K562 (cell line): ENCODE measurements around the gene CALM3. TPM values are rescaled to one million over a fixed set of nuclear protein-coding genes. Genes with fewer than 3 reads are reported as not detected.
A peak's percentile ranks its signal among the peaks of the same experiment; 100 is the strongest.

Source experiments
- ATF1 ChIP-seq, 2 experiments: fragments of 450-650 bp in 1 of 2; IDR thresholded peaks; 2 replicates each; pipeline ENCODE4 v1.6.1; 2016; ENCODE audit warnings: missing compliant biosample characterization in 1 of 2, missing genetic modification characterization in 1 of 2
- BRCA1 ChIP-seq, 2 experiments: fragments of 450-650 bp in 1 of 2; sonication (generic) in 1 of 2; formaldehyde crosslinking in 1 of 2; IDR thresholded peaks; 2 replicates each; pipeline versions ENCODE4 v1.5.0 to v1.6.1; 2017 to 2020; ENCODE audit warnings: mild to moderate bottlenecking in 1 of 2, missing genetic modification reagents in 1 of 2
- FOXP4 ChIP-seq: sonication (generic); formaldehyde crosslinking; IDR thresholded peaks from 2 replicates; pipeline ENCODE4 v1.8.0; 2022; ENCODE audit warnings: mild to moderate bottlenecking, missing genetic modification reagents, borderline replicate concordance
- HNRNPLL ChIP-seq: fragments of 200-400 bp; formaldehyde crosslinking; IDR thresholded peaks from 2 replicates; pipeline ENCODE4 v1.6.1; 2017; ENCODE audit warnings: low read length, low read depth, mild to moderate bottlenecking; ENCODE audit not compliant: poor library complexity, severe bottlenecking
- IFI16 ChIP-seq: fragments of 250-450 bp; sonication (Bioruptor Pico); IDR thresholded peaks from 2 replicates; pipeline ENCODE4 v2.1.2; 2022; ENCODE audit warnings: mild to moderate bottlenecking, inconsistent platforms
- KDM1A ChIP-seq, 2 experiments: fragments of 450-650 bp; IDR thresholded peaks; 2 replicates each; pipeline ENCODE4 v1.6.1; 2016; ENCODE audit warnings: mild to moderate bottlenecking in 2 of 2
- MECOM ChIP-seq: fragments of 250-450 bp; sonication (Bioruptor Pico); IDR thresholded peaks from 2 replicates; pipeline ENCODE4 v1.8.0; 2022; ENCODE audit warnings: inconsistent platforms
- MIER1 ChIP-seq: fragments of 450-650 bp; IDR thresholded peaks from 2 replicates; pipeline ENCODE4 v1.6.1; 2016; ENCODE audit warnings: antibody characterized with exemption, mild to moderate bottlenecking, low read depth
- MYC ChIP-seq, 2 experiments: fragments of 250-450 bp in 1 of 2; sonication (Bioruptor Pico) in 1 of 2; IDR thresholded peaks; 2 replicates each; pipeline versions ENCODE4 v1.5.1 to v1.6.1; 2012 to 2021; ENCODE audit warnings: low read depth in 2 of 2, borderline replicate concordance in 1 of 2, improper control_type of control experiment in 1 of 2, low read length in 1 of 2, mild to moderate bottlenecking in 1 of 2, moderate library complexity in 1 of 2
- POLR2A ChIP-seq: fragments of 450-650 bp; conservative IDR thresholded peaks from 2 replicates; pipeline ENCODE4 v1.6.1; 2016
- RBFOX2 ChIP-seq: fragments of 200-400 bp; formaldehyde crosslinking; IDR thresholded peaks from 2 replicates; pipeline ENCODE4 v1.6.1; 2017; ENCODE audit warnings: low read depth, mild to moderate bottlenecking, low read length, moderate library complexity
- RBM34 ChIP-seq: fragments of 200-400 bp; formaldehyde crosslinking; IDR thresholded peaks from 2 replicates; pipeline ENCODE4 v1.6.1; 2018; ENCODE audit warnings: low read length, borderline replicate concordance; ENCODE audit not compliant: insufficient read depth
- RCOR1 ChIP-seq, 2 experiments: IDR thresholded peaks; 2 replicates each; pipeline ENCODE4 v1.6.1; 2012; ENCODE audit warnings: low read depth in 2 of 2, low read length in 2 of 2, borderline replicate concordance in 1 of 2, improper control_type of control experiment in 1 of 2
- SREBF2 ChIP-seq: sonication (generic); formaldehyde crosslinking; IDR thresholded peaks from 2 replicates; pipeline ENCODE4 v1.4.0; 2020; ENCODE audit warnings: mild to moderate bottlenecking, missing genetic modification reagents
- TAF15 ChIP-seq: fragments of 200-400 bp; formaldehyde crosslinking; IDR thresholded peaks from 2 replicates; pipeline ENCODE4 v1.6.1; 2017; ENCODE audit warnings: mild to moderate bottlenecking, low read depth, low read length, moderate library complexity
- TOE1 ChIP-seq, 2 experiments: fragments of 450-650 bp in 1 of 2; sonication (generic) in 1 of 2; formaldehyde crosslinking in 1 of 2; IDR thresholded peaks; 2 replicates each; pipeline versions ENCODE4 v1.7.1 to v1.8.0; 2016 to 2022; ENCODE audit warnings: borderline replicate concordance in 2 of 2, mild to moderate bottlenecking in 2 of 2, antibody characterized with exemption in 1 of 2, inconsistent platforms in 1 of 2, low read depth in 1 of 2, missing genetic modification reagents in 1 of 2, moderate library complexity in 1 of 2
- ZBTB7A ChIP-seq: IDR thresholded peaks from 2 replicates; pipeline ENCODE4 v1.6.1; 2011; ENCODE audit warnings: low read depth, mild to moderate bottlenecking, low read length, moderate library complexity, borderline replicate concordance; ENCODE audit not compliant: control insufficient read depth
- ZBTB9 ChIP-seq: fragments of 450-650 bp; formaldehyde crosslinking; IDR thresholded peaks from 2 replicates; pipeline ENCODE4 v1.4.0; 2020; ENCODE audit warnings: mild to moderate bottlenecking, moderate library complexity
- ZKSCAN3 ChIP-seq: fragments of 250-450 bp; sonication (Bioruptor Pico); IDR thresholded peaks from 2 replicates; pipeline ENCODE4 v1.4.0; 2020
- ZNF134 ChIP-seq: fragments of 250-450 bp; sonication (Bioruptor Pico); conservative IDR thresholded peaks from 2 replicates; pipeline ENCODE4 v1.4.0; 2020
- ZNF217 ChIP-seq: sonication (generic); formaldehyde crosslinking; IDR thresholded peaks from 2 replicates; pipeline ENCODE4 v1.8.0; 2022; ENCODE audit warnings: mild to moderate bottlenecking, missing genetic modification reagents
- ZNF644 ChIP-seq: fragments of 200-800 bp; sonication (Bioruptor generic); IDR thresholded peaks from 2 replicates; pipeline ENCODE4 v1.6.1; 2016; ENCODE audit warnings: low read depth, missing genetic modification characterization, missing compliant biosample characterization
- ZNF707 ChIP-seq: fragments of 250-450 bp; sonication (Bioruptor Pico); conservative IDR thresholded peaks from 2 replicates; pipeline ENCODE4 v1.8.0; 2022; ENCODE audit warnings: inconsistent platforms, mild to moderate bottlenecking, moderate library complexity
- polyA plus RNA-seq, 8 experiments: library from polyadenylated mRNA; depleted of rRNA in 4 of 8; stranded (reverse) in 5 of 8; unstranded in 3 of 8; fragments of >200 nt; fragmentation: Nextera tagmentation in 2 of 8; fragmentation: Illumina TruSeq in 1 of 8; extraction: Ambion mirVana in 2 of 8; extraction: Trizol in 1 of 8; gene quantifications; 2 replicates each; pipeline versions ENCODE4 v1.2.1 to v1.2.3, GENCODE V29; 2011 to 2014; ENCODE audit warnings: inconsistent platforms in 1 of 8, missing spikeins in 1 of 8
- total RNA-seq, 7 experiments: library from RNA; depleted of rRNA in 6 of 7; stranded (reverse); fragments of >200 nt in 6 of 7; fragmentation: Illumina TruSeq in 2 of 7; extraction: Trizol in 2 of 7; gene quantifications; 2 replicates each; pipeline versions ENCODE4 v1.2.1 to v1.2.3, GENCODE V29; 2011 to 2021; ENCODE audit warnings: low replicate concordance in 1 of 7
- TF ChIP-seq, protein P1 (sequence below): sonication (generic); formaldehyde crosslinking; IDR thresholded peaks from 2 replicates; pipeline ENCODE4 v1.9.0; 2022; ENCODE audit warnings: mild to moderate bottlenecking, missing genetic modification reagents

CALM3 gene
- total and polyA plus RNA-seq, 9 of the 15 experiments (the other 6 are each of a cell fraction or from before 2014, with no cell fraction given) = 34.6 to 350 (median 156) TPM

DNA sequence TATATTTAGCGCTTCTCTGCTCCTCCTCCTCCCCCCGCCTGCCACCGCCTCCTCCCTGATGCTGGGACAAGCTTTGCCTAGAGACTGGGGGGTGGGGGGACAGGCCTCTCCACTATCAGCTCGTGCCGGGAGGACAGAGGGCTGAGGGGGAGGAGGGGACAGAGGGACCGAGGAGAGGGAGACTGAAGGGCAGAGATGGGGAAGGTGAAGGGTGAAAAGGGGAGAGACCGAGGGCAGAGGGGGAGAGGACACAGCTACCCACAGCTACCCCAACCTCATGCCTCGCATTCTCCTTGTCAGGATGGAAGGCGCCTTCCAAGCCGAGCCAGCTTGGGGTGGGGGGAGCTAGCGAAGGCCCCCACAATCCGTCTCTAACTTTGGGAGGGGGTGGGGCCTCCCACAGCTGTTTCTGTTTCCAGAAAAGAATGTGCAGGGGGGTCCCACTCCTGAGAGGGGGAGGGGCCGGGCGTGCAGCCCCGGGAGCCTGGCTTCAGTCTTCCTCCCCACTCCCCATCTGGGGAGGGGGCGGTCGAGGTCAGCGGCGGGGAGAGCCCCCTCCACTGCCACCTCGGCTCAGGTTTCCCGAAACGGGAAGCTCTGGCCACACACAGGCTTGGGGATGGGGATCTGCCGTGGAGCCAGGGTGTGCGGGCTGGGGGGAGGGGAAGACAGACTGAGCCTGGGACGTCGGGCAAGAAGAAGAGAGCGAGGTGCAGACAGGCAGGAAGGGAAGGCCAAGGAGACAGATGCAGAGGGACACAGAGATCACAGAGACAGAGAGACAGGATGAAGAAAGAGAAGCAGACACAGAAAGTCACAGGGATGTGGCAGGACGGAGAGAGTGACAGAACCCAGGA, 58.2 kb downstream of the CALM3 start (continued):
- peak in 1 of 2 experiments; percentile 15; a peak in 1 of 4 replicates for TF ChIP-seq KDM1A (IDR thresholded peaks at IDR 0.05)
- no peak for TF ChIP-seq TAF15
- no peak for TF ChIP-seq ZNF644
- TF ChIP-seq, protein P1, sequence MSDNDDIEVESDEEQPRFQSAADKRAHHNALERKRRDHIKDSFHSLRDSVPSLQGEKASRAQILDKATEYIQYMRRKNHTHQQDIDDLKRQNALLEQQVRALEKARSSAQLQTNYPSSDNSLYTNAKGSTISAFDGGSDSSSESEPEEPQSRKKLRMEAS = no peak
- TF ChIP-seq RBFOX2 = no peak
- TF ChIP-seq MIER1 = no peak; the same call in 1 of the 2 replicates
- TF ChIP-seq ZKSCAN3 (CRISPR knock-in tag) = no peak
- TF ChIP-seq BRCA1 (IDR thresholded peaks at IDR 0.05) = no peak
- TF ChIP-seq BRCA1 (CRISPR knock-in tag; IDR thresholded peaks at IDR 0.05) = no peak
- no peak for TF ChIP-seq ZNF707
- TF ChIP-seq RBM34 = no peak
- TF ChIP-seq ZBTB7A = peak; percentile 86
- TF ChIP-seq IFI16 (CRISPR knock-in tag) = no peak
- TF ChIP-seq ZNF217 (CRISPR knock-in tag) = no peak
- no peak; the same call in 1 of the 2 replicates for TF ChIP-seq FOXP4
- no peak for TF ChIP-seq TOE1 (IDR thresholded peaks at IDR 0.05; ENCODE audit: borderline replicate concordance)
- TF ChIP-seq TOE1 (CRISPR knock-in tag; IDR thresholded peaks at IDR 0.05; ENCODE audit: borderline replicate concordance, low read depth) = no peak
- peak in 1 of 2 experiments; percentile 80; a peak in 2 of 4 replicates for TF ChIP-seq RCOR1 (IDR thresholded peaks at IDR 0.05; ENCODE audit: borderline replicate concordance in 1 of 2, low read depth in 2 of 2, low read length in 2 of 2)
- no peak for TF ChIP-seq POLR2A
- TF ChIP-seq ZNF134 (CRISPR knock-in tag) = no peak
- no peak for TF ChIP-seq HNRNPLL
- TF ChIP-seq MECOM (CRISPR knock-in tag) = no peak
- TF ChIP-seq MYC (IDR thresholded peaks at IDR 0.05; ENCODE audit: low read depth, low read length) = peak; percentile 21; the same call in 1 of the 2 replicates
- TF ChIP-seq MYC (CRISPR knock-in tag; IDR thresholded peaks at IDR 0.05; ENCODE audit: borderline replicate concordance, low read depth) = no peak
- TF ChIP-seq SREBF2 (CRISPR knock-in tag) = no peak
- no peak for TF ChIP-seq ATF1 (CRISPR knock-in tag; IDR thresholded peaks at IDR 0.05)
- no peak for TF ChIP-seq ATF1 (tag; IDR thresholded peaks at IDR 0.05)
- no peak for TF ChIP-seq ZBTB9 (CRISPR knock-in tag)
